H1 (cell line): ENCODE results near the gene TSEN34. TPM values are rescaled to one million over a fixed set of nuclear protein-coding genes. Genes with fewer than 3 reads are reported as not detected.

Experiments used
- CTCF ChIA-PET: fragments of 300-600 bp; sonication (Branson Sonifier 250); formaldehyde crosslinking; loops from one replicate; lab custom pipeline; 2021; ENCODE audit not compliant: partially characterized antibody; lab: Charles Lee
- POLR2A ChIA-PET: fragments of 300-600 bp; sonication (Branson Sonifier 250); formaldehyde crosslinking; loops from one replicate; lab custom pipeline; 2021; ENCODE audit warnings: inconsistent platforms; ENCODE audit not compliant: partially characterized antibody; lab: Charles Lee
- DNase-seq, 2 experiments: peaks; one replicate each; pipeline versions ENCODE4 v3.0.0 to v3.0.0-alpha.2; 2010 to 2022; ENCODE audit warnings: low spot score in 2 of 2, low read depth in 1 of 2, mixed read lengths in 1 of 2
- FAIRE-seq: peaks from 2 replicates; lab custom pipeline; 2011; peaks lifted over from hg19 to GRCh38; lab: Jason Lieb, UNC
- H2AFZ ChIP-seq: 2 replicates; pipeline ENCODE4 v1.8.1; 2012; ENCODE audit warnings: low read length, inconsistent platforms
- H2AK5ac ChIP-seq: 2 replicates; pipeline ENCODE4 v1.6.1; 2013; ENCODE audit warnings: low read depth, low read length
- H2BK120ac ChIP-seq: replicated peaks from 2 replicates; pipeline ENCODE3; 2013; ENCODE audit warnings: low read depth, low read length, inconsistent platforms
- H2BK12ac ChIP-seq: 2 replicates; pipeline ENCODE4 v1.6.1; 2013; ENCODE audit warnings: low read depth, low read length
- H2BK15ac ChIP-seq: 2 replicates; pipeline ENCODE4 v1.6.1; 2013; ENCODE audit warnings: low read length
- H2BK20ac ChIP-seq: 2 replicates; pipeline ENCODE4 v1.6.1; 2013; ENCODE audit warnings: low read length
- H2BK5ac ChIP-seq: 2 replicates; pipeline ENCODE4 v1.6.1; 2013; ENCODE audit warnings: low read depth, low read length
- H3K14ac ChIP-seq: 2 replicates; pipeline ENCODE4 v1.6.1; 2013; ENCODE audit warnings: inconsistent platforms; ENCODE audit not compliant: insufficient read length
- H3K18ac ChIP-seq: 2 replicates; pipeline ENCODE4 v1.6.1; 2013; ENCODE audit warnings: low read length; ENCODE audit errors: extremely low read depth
- H3K23ac ChIP-seq: 2 replicates; pipeline ENCODE4 v1.6.1; 2013; ENCODE audit warnings: inconsistent platforms; ENCODE audit not compliant: insufficient read length
- H3K23me2 ChIP-seq: 2 replicates; pipeline ENCODE4 v1.6.1; 2013; ENCODE audit warnings: low read depth, low read length
- H3K27ac ChIP-seq: 2 replicates; pipeline ENCODE4 v1.6.1; 2011; ENCODE audit warnings: low read depth, low read length, inconsistent platforms
- H3K27me3 ChIP-seq, 4 experiments: replicated peaks in 1 of 4; 1 replicate in 1 of 4; 2 replicates in 3 of 4; pipeline versions ENCODE4 v1.6.1 to v1.8.1; 2011 to 2013; ENCODE audit warnings: low read length in 3 of 4, mild to moderate bottlenecking in 3 of 4, inconsistent platforms in 2 of 4, mixed read lengths in 2 of 4, moderate library complexity in 1 of 4; ENCODE audit not compliant: control insufficient read depth in 3 of 4, insufficient read depth in 3 of 4; ENCODE audit errors: extremely low read depth in 1 of 4
- H3K36me3 ChIP-seq, 4 experiments: 2 replicates each; pipeline versions ENCODE4 v1.6.1 to v1.8.1; 2011 to 2013; ENCODE audit warnings: mild to moderate bottlenecking in 4 of 4, low read length in 3 of 4, moderate library complexity in 2 of 4, control low read depth in 1 of 4, inconsistent platforms in 1 of 4; ENCODE audit not compliant: insufficient read depth in 4 of 4, control insufficient read depth in 2 of 4
- H3K4ac ChIP-seq: replicated peaks from 2 replicates; pipeline ENCODE3; 2013; ENCODE audit warnings: low read length, low read depth, mixed read lengths, inconsistent platforms; ENCODE audit not compliant: insufficient read length
- H3K4me1 ChIP-seq, 4 experiments: replicated peaks in 1 of 4; 1 replicate in 1 of 4; 2 replicates in 3 of 4; pipeline versions ENCODE4 v1.6.1 to v1.8.1; 2011 to 2013; ENCODE audit warnings: low read length in 3 of 4, inconsistent platforms in 2 of 4, mixed read lengths in 1 of 4; ENCODE audit not compliant: insufficient read depth in 4 of 4, control insufficient read depth in 3 of 4
- H3K4me2 ChIP-seq, 2 experiments: 2 replicates each; pipeline versions ENCODE4 v1.6.1 to v1.8.1; 2011 to 2013; ENCODE audit warnings: low read depth in 2 of 2, low read length in 2 of 2, control low read depth in 1 of 2, inconsistent platforms in 1 of 2, mild to moderate bottlenecking in 1 of 2; ENCODE audit not compliant: insufficient read depth in 1 of 2
- H3K4me3 ChIP-seq, 4 experiments: fragments of 200-600, 300-600 bp in 1 of 4; sonication (generic), shearing (Covaris generic), sonication (Bioruptor Twin) in 1 of 4; 2 replicates each; pipeline versions ENCODE4 v1.5.1 to v1.8.1; 2011 to 2016; ENCODE audit warnings: low read length in 4 of 4, low read depth in 3 of 4, control low read depth in 2 of 4, inconsistent platforms in 2 of 4, mild to moderate bottlenecking in 2 of 4, mixed read lengths in 1 of 4, moderate library complexity in 1 of 4; ENCODE audit not compliant: insufficient read depth in 2 of 4; ENCODE audit errors: extremely low read depth in 1 of 4
- H3K56ac ChIP-seq: replicated peaks from 2 replicates; pipeline ENCODE3; 2013; ENCODE audit warnings: low read depth, mild to moderate bottlenecking, mixed read lengths, low read length, inconsistent platforms; ENCODE audit not compliant: insufficient read length
- H3K79me1 ChIP-seq: 2 replicates; pipeline ENCODE4 v1.6.1; 2013; ENCODE audit warnings: low read depth, low read length, control low read depth
- H3K79me2 ChIP-seq, 2 experiments: 2 replicates each; pipeline versions ENCODE4 v1.6.1 to v1.8.1; 2012 to 2013; ENCODE audit warnings: low read length in 2 of 2, mild to moderate bottlenecking in 2 of 2, inconsistent platforms in 1 of 2; ENCODE audit not compliant: insufficient read depth in 2 of 2, control insufficient read depth in 1 of 2
- H3K9ac ChIP-seq, 4 experiments: replicated peaks in 1 of 4; 1 replicate in 1 of 4; 2 replicates in 3 of 4; pipeline versions ENCODE4 v1.6.1 to v1.8.1; 2011 to 2013; ENCODE audit warnings: low read depth in 3 of 4, low read length in 3 of 4, control low read depth in 2 of 4, mild to moderate bottlenecking in 2 of 4, moderate library complexity in 2 of 4, inconsistent platforms in 1 of 4; ENCODE audit errors: extremely low read depth in 1 of 4
- H3K9me3 ChIP-seq, 2 experiments: 2 replicates each; pipeline versions ENCODE4 v1.6.1 to v1.8.1; 2012 to 2013; ENCODE audit warnings: mild to moderate bottlenecking in 2 of 2, moderate library complexity in 2 of 2, control low read depth in 1 of 2, inconsistent platforms in 1 of 2, low read depth in 1 of 2, low read length in 1 of 2, mixed read lengths in 1 of 2; ENCODE audit not compliant: insufficient read depth in 2 of 2
- H4K20me1 ChIP-seq, 2 experiments: replicated peaks in 1 of 2; 2 replicates each; pipeline versions ENCODE3 to v1.8.1; 2011 to 2013; ENCODE audit warnings: inconsistent platforms in 2 of 2, low read length in 2 of 2, mild to moderate bottlenecking in 1 of 2; ENCODE audit not compliant: insufficient read depth in 2 of 2, control insufficient read depth in 1 of 2
- H4K5ac ChIP-seq: 2 replicates; pipeline ENCODE4 v1.6.1; 2013; ENCODE audit warnings: low read length, low read depth, mixed read lengths, inconsistent platforms; ENCODE audit not compliant: insufficient read length
- H4K8ac ChIP-seq: 2 replicates; pipeline ENCODE4 v1.8.0; 2013; ENCODE audit warnings: mild to moderate bottlenecking, moderate library complexity, low read length, inconsistent platforms; ENCODE audit not compliant: insufficient read depth; ENCODE audit errors: extremely low read depth
- H4K91ac ChIP-seq: replicated peaks from 2 replicates; pipeline ENCODE3; 2013; ENCODE audit warnings: low read length, mixed read lengths, inconsistent platforms; ENCODE audit not compliant: insufficient read length
- ATF3 ChIP-seq: IDR thresholded peaks from 2 replicates; pipeline ENCODE4 v1.6.1; 2011; ENCODE audit warnings: low read depth, mild to moderate bottlenecking, low read length; ENCODE audit not compliant: insufficient read depth
- CHD1 ChIP-seq: IDR thresholded peaks from 2 replicates; pipeline ENCODE4 v1.6.1; 2012; ENCODE audit warnings: low read depth, low read length, improper control_type of control experiment
- GABPA ChIP-seq: IDR thresholded peaks from 2 replicates; pipeline ENCODE4 v1.6.1; 2011; ENCODE audit warnings: mild to moderate bottlenecking, low read length, moderate library complexity, borderline replicate concordance; ENCODE audit not compliant: insufficient read depth
- NANOG ChIP-seq: IDR thresholded peaks from 2 replicates; pipeline ENCODE4 v1.6.1; 2011; ENCODE audit warnings: low read length, low read depth, mild to moderate bottlenecking, inconsistent platforms; ENCODE audit not compliant: insufficient read depth, poor library complexity, severe bottlenecking
- SP2 ChIP-seq: IDR thresholded peaks from 2 replicates; pipeline ENCODE4 v1.6.1; 2012; ENCODE audit warnings: mild to moderate bottlenecking, low read length, inconsistent platforms
- ZNF274 ChIP-seq: IDR thresholded peaks from 2 replicates; pipeline ENCODE4 v1.7.0; 2012; ENCODE audit warnings: low read length, borderline replicate concordance; ENCODE audit errors: extremely low read depth
- WGBS, 2 experiments: shearing (Covaris generic) in 1 of 2; methylation state at CpG; one replicate each; pipeline versions ENCODE4 v1.1.6 to v1.1.7; 2013 to 2015; ENCODE audit warnings: low lambda C conversion rate in 2 of 2, mixed read lengths in 2 of 2, inconsistent platforms in 1 of 2, low coverage in 1 of 2, missing lambda C conversion rate in 1 of 2; ENCODE audit not compliant: insufficient replicate concordance in 2 of 2, insufficient coverage in 1 of 2, insufficient read length in 1 of 2; ENCODE audit errors: extremely low coverage in 1 of 2, missing lambda C conversion rate in 1 of 2; 5-methylcytosine and 5-hydroxymethylcytosine counted together
- polyA plus RNA-seq, 7 experiments: library from polyadenylated mRNA; depleted of rRNA in 3 of 7; stranded (reverse) in 5 of 7; unstranded in 2 of 7; fragments of >200 nt in 5 of 7; fragments of 200-250 nt in 2 of 7; gene quantifications; 1 replicate in 5 of 7; 2 replicates in 1 of 7; 4 replicates in 1 of 7; pipeline versions ENCODE4 v1.2.1 to v1.2.3, GENCODE V29; 2011 to 2013; ENCODE audit warnings: missing spikeins in 2 of 7, mixed read lengths in 2 of 7
- total RNA-seq: library from RNA; stranded (reverse); fragmentation: NEBNext Ultra II Directional; extraction: Animal tissue kit (Norgen Biotek cat#: 25700); gene quantifications from 2 replicates; pipeline ENCODE4 v1.2.1, GENCODE V29; 2021

TSEN34 gene
- total and polyA plus RNA-seq, 2 of the 8 experiments (the other 6 are each of a cell fraction or from before 2014, with no cell fraction given), result 22.5 to 52.3 TPM

DNA sequence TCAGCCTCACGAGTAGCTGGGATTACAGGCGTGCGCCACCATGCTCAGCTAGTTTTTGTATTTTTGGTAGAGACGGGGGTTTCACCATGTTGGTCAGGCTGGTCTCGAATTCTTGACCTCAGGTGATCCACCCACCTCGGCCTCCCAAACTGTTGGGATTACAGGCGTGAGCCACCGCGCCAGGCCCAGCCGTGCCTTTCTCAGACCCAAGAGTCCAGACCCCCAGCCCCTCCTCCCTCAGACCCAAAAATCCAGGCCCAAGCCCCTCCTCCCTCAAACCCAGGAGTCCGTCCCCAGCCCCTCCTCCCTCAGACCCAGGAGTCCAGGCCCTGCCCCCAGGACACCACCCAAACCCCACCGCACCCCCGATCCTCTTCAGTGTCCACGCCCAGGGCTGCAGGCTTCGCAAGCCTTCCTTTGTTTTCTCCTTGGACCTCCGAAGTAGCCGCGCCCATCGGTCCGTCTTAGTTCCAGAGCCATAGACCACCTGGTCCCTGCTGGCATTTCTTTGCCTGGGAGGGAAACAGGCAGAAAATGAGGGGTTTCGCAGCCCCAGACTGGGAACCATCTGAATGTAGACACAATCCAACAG, 21.9 kb upstream of the TSEN34 start:
- H2AFZ ChIP-seq, result no peak overlapping the region
- ChIA-PET CTCF (interaction anchor here (0.7 to 1.6 kb wide), 6 partner anchors 11 to 1092 kb away, joined by 3 to 5 read pairs (median 4); partner anchors contain the start of gene MBOAT7), POLR2A (interaction anchor here (1.0 to 3.5 kb wide), 6 partner anchors 17 to 91 kb away, joined by 3 to 11 read pairs (median 3); partner anchors contain the start of gene MBOAT7)
- no peaks in the 10 kb centered on the region for H3K79me1 ChIP-seq
- no peaks in the 10 kb centered on the region for H3K79me2 ChIP-seq
- H2BK5ac ChIP-seq, result no peak overlapping the region
- peaks cover 0 to 12% (median 6%) of the 10 kb centered on the region in 4 experiments; a peak in 6 of 7 replicates for H3K4me1 ChIP-seq
- H2AK5ac ChIP-seq, result no peak overlapping the region
- H3K4me3 ChIP-seq, result no peak overlapping the region
- H3K27me3 ChIP-seq, result 0 out of 7 replicates have a peak, but pooled peaks cover 0 to 2% (median 0%) of the 10 kb centered on the region in 4 experiments
- WGBS, 2 experiments, result 92% methylated on average over 14 of the region's 21 CpGs; no CpG with 5 or more reads in 1 of the 2 experiments
- no peak overlapping the region for H2BK20ac ChIP-seq
- H3K56ac ChIP-seq, result no peak overlapping the region
- H3K23me2 ChIP-seq, result peaks cover 4% of the 10 kb centered on the region; the same call in 1 of the 2 replicates
- no peak overlapping the region for H3K9ac ChIP-seq
- no peak overlapping the region for H4K5ac ChIP-seq
- no peak overlapping the region for H2BK12ac ChIP-seq
- H3K4me2 ChIP-seq, result no peak overlapping the region
- no peak for TF ChIP-seq ZNF274
- no peak for TF ChIP-seq GABPA
- TF ChIP-seq NANOG, result no peak
- TF ChIP-seq CHD1, result no peak
- TF ChIP-seq SP2, result no peak
- TF ChIP-seq ATF3, result no peak
- no peak overlapping the region for H2BK15ac ChIP-seq
- H3K23ac ChIP-seq, result no peak overlapping the region
- no peak overlapping the region for H3K18ac ChIP-seq
- H3K9me3 ChIP-seq, result no peaks in the 10 kb centered on the region
- no peaks in the 10 kb centered on the region for H3K36me3 ChIP-seq
- no peak overlapping the region for H3K14ac ChIP-seq
- H4K20me1 ChIP-seq, result peaks cover 1 to 3% of the 10 kb centered on the region in 2 experiments
- H4K91ac ChIP-seq, result no peak overlapping the region
- no peak for FAIRE-seq
- DNase-seq, result no peak
- no peak overlapping the region for H3K27ac ChIP-seq
- no peak overlapping the region for H3K4ac ChIP-seq
- no peak overlapping the region for H2BK120ac ChIP-seq
- H4K8ac ChIP-seq, result no peak overlapping the region
